COLO668 (cell line): ENCODE data around the gene KHDC3L.
A peak's percentile ranks its signal among the peaks of the same experiment; 100 is the strongest.
"Not testable (repeated sequence)": the region's sequence is repeated elsewhere in the genome, so short reads cannot be mapped to it uniquely, and the experiment has no call there.

Source experiments
- DNase-seq: peaks from one replicate; lab custom pipeline; 2025; ENCODE audit not compliant: unreplicated experiment; lab: John Stamatoyannopoulos, UW

Gene KHDC3L

DNA sequence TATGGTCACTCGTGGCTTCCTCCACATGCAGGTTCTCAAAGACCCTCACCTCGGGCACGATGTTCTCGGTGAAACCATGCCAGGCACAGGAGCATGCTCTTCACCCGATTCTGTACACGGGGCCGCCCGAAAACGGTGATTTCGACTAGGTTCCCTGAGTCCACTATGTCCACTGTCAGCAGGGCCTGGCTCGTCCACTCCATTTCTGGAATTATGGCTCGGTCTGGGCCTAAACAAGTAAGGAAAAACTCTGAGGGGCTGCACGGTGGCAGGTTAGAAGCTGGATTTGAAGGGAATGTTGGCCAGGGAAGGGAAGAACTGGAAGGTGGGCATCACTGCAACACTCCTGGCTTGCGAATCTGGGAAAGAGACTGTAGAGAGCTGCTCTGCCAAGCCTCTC lies 6.7 kb downstream of the KHDC3L start:
- no peak for DNase-seq

DNA sequence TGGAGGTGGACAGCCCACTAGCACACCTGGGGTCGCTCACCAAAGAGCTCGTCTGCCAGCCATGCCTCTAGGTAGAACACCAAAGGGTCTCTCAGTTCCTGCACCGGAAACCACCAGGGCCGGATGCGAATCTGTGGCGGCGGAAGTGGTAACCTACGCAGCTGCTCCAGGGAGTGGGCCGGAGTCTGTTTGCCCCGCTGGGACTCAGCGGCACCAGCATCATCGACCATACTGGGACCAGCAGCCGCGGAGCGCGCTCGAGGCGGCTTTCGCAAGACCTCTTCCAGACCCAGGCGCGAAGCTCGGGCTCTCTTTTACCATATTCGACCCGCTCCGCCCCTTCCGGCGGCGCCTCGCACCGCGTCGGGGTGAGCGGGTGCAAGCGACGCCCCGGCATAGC lies 7.1 kb downstream of the KHDC3L start, which contains the start of gene OOEP:
Gene OOEP, minus strand, starts transcription at position 335 of the 400 bp plus-strand sequence. Its CDS starts 105 bp downstream, at position 230.
- DNase-seq: no peak

DNA sequence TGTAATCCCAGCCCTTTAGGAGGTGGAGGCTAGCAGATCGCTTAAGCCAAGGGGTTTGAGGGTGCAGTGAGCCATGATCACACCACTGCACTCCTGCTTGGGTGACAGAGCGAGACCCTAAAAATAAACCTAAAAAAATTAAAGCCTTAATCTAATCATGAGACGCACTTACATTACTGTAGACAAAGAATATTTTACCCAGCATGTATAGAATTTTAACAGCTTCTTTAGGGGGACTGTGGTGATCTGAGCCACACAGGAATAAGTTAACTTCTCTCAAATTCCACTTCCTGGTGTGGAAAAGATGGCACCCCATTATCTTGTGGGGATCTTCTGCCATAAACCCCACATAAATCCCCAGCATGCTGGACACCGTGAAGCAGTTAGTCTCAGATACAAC lies 9.5 kb downstream of the KHDC3L start:
- DNase-seq: no peak

DNA sequence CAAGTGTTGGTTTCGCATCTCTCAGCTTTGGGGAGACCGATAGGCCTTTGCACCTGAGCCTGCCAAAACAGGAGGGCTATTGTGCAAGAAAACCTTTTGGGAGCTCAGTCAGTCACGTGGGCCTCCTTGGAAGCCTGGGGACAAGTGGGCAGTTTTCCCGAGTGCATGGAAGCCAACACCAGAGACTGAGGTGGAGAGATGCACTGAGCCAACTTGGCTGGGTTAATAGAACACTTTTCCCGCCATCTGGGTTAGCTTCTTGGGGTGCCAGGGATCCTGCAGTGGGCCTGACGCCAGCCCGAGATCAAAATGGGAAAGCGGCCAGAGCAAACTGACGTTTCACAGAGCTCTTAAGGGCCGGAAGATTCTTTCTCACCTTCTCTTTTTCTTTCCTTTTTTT lies 10.1 kb downstream of the KHDC3L start:
- no peak for DNase-seq

DNA sequence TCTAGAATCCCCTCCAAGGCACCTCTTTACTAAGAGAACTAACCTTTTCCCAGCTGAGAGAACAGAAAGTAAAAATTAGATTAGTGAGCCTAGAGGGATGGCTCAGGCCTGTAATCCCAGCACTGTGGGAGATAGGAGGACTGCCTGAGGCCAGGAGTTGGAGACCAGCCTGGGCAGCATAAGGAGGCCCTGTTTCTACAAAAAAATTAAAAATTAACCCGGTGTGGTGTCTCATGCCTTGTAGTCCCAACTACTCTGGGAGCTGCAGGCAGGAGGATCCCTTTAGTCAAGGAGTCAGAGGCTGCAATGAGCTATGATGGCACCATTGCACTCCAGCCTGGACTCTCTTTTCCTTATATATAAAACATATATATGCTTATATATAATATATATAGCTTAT lies 12.8 kb downstream of the KHDC3L start:
- DNase-seq: no peak

DNA sequence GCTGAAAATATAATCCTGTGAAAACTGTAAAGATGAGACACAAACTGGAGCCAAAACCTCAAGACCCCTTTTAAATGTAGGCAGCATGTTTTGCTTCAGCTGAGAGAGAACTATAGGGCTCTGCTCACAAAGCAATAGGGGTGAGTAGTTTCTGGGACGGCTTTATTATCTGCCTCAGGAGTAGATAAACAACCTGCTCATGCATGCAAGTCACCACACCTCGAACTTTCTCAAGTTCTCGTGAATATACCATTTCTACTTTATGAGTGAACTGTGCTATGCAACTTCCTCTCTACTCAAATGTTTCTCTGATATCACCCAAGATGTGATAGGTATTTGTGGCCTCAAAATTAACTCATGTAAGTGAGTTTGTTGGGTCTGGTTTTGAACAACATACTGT lies 14.8 kb downstream of the KHDC3L start:
- no peak for DNase-seq

DNA sequence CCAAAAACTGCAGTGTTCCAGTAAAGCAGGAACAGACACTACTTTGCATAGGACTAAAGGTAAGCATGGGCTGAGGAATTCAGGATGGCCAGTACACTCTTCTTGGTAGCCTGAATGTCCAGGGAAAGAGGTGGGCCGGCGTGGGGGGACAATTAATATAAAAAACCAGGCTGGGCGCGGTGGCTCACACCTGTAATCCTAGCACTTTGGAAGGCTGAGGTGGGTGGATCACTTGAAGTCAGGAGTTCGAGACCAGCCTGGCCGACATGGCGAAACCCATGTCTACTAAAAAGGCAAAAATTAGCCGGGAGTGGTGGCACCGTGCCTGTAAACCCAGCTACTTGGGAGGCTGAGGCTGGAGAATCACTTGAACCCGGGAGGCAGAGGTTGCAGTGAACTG lies 19.1 kb downstream of the KHDC3L start:
- not testable (repeated sequence) for DNase-seq

DNA sequence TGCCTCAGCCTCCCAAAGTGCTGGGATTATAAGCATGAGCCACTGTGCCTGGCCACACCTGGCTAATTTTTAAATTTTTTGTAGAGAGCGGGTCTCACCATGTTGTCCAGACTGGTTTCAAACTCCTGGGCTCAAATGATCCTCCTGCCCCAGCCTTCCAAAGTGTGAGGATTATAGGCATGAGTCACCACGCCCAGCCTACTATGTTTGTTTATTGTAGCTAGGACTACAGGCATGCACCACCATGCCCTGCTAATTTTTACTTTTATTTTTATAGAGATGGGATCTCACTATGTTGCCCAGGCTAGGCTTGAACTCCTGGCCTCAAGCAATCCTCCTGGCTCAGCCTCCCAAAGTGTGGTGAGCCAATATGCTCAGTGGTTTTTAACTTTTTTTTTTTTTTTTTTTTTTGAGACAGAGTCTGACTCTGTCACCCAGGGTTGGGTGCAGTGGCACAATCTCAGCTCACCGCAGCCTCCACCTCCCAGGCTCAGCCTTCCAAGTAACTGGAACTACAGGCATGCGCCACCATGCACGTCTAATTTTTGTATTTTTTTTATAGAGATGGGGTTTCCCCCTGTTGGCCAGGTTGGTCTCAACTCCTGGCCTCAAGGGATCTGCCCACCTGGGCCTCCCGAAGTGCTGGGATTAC lies 20.1 kb downstream of the KHDC3L start:
- no peak for DNase-seq

DNA sequence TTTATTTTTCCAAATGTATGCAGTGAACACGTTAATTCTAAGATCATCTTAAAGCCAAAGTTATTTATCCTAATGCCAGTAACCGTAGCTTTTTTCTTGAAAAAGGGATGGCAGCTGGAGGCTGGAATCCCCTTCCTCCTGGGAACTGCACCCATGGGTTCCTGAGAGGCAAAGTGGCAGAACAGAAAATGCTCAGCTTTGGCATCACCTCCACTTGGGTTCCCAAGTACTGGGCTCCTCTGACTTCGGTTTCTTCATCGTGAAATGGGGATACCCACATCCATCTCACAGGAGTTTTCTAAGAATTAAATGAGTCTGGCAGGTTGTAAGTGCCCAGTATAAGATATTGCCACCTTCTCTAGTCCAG lies 26.0 kb downstream of the KHDC3L start:
- DNase-seq: no peak

DNA sequence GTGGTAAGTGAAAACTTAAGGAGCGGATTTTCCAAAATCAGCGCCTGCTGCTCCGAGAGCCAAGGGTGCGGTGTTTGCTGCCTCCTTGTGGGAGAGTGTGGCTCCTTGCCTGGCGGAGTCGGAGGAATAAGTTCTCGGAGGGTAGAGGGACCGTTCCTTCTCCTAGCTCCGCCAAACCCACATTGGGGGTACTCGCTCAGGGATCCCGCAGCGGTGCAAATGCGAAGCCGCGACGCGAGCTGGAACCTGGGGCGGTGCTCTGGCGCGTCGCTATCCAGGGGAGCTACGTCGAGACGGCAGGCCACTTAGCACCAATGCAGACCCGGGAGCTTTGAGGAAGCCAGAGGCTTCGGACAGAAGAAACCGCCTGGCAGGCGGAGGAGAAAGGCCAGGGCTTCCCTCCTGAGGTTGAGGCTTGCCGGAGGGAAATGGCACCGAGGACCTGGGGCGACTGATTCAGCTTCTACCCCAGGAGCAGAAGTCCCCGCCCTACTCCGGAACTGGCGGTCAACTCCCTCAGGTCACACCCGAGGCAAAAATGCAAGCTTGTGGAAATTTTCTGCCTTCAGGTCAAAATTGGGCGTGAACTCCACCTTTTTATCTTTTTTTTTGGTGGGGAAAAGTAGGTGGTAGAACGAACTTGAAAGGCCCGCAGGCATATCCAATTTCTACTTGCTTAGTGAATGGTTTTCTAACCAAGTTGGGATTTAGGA lies 26.5 kb downstream of the KHDC3L start:
- DNase-seq: peak; percentile 28

DNA sequence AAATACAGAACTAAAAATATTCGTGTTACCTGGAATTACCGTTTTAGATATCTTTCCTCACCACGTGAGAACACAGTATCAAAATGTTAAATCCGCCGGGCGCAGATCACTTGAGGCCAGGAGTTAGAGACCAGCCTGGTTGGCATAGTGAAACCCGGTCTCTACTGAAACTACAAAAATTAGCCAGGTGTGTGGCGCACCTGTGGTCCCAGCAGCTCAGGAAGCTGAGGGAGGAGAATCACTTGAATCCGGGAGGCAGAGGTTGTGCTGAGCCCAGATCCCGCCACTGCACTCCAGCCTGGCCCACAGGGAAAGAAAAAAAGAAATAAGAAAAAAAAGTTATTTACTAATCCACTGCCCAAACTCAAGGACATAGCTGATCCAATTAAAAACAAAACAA lies 27.4 kb downstream of the KHDC3L start:
- DNase-seq: no peak

DNA sequence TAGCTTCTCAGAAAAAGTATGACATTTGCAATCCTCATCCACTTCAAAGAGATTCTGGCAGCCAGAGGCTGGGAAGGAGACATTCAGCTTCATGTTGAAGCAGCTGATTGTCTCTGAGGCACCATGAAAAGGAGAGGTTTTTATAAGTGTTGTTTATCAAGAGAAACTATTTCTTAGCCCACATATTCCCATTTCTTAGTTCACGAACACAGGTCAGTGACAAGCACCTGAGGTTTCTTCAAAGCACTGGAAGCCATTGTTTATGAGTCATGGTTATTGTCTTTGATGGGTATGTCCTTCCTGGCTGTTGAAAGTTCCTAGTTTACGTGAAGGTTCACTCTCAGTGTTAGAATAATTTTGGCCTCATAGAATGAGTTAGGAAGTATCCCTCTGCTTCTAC lies 29.2 kb downstream of the KHDC3L start:
- no peak for DNase-seq

DNA sequence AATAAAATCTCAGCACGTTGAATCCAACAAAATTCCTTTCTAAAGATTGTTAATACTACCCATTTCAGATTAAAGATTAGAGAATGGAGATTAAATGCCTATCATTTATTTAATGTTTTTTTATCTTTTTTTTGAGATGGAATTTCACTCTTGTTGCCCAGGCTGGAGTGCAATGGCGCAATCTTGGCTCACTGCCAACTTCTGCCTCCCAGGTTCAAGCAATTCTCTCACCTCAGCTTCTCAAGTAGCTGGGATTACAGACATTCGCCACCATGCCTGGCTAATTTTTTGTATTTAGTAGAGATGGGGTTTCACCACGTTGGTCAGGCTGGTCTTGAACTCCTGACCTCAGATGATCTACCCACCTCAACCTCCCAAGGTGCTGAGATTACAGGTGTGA lies 29.7 kb downstream of the KHDC3L start:
- DNase-seq: not testable (repeated sequence)

DNA sequence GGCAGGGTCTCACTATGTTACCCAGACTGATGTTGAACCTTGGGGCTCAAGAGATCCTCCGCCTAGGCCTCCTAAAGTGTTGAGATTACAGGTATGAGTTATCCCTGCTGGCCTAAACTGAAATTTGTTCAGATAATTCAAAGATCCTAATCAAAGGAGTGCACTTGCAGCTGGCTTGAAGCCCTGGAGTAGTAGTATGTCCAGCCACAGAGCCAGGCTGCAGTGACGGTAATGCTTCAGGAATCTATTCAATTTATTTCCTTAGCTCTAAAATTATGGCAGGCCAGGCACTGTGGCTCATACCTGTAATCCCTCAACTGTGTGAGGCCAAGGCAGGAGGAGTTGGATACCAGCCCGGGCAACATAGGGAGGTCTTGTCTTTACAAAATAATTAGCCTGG lies 30.8 kb downstream of the KHDC3L start:
- no peak for DNase-seq

DNA sequence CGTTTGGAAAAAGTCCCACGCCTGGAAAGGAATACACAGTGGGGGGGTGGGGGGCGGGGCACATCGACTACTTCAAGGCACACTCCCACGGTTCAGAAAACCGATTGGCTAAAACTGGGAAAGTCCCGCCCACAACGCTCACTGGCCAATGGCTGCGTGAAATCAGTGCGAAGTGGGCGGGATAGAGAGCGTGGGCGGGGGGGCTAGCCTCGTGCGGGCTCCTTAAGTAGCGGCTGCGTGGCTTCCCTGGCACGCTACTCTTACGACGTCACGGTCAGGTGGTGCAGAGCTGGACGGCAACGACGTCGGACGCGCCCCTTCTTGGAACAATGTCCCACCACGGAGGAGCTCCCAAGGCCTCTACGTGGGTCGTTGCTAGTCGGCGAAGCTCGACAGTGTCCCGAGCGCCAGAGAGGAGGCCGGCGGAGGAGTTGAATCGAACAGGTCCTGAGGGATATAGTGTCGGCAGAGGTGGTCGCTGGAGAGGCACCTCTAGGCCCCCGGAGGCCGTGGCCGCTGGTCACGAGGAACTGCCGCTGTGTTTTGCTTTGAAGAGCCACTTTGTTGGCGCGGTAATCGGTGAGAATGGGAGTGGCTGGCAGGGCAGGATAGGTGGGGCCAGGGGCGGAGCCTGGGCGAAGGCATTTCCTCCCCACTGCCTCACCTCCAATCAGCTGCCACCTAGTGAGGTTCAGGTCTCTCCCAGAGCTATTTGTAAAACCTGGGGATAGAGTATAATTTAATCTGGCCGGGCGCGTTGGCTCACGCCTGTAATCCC lies 32.3 kb downstream of the KHDC3L start, which contains the start of gene DDX43:
Gene DDX43, plus strand, starts transcription at position 252 of the 778 bp plus-strand sequence. Its CDS starts 78 bp downstream, at position 330.
- DNase-seq: no peak

DNA sequence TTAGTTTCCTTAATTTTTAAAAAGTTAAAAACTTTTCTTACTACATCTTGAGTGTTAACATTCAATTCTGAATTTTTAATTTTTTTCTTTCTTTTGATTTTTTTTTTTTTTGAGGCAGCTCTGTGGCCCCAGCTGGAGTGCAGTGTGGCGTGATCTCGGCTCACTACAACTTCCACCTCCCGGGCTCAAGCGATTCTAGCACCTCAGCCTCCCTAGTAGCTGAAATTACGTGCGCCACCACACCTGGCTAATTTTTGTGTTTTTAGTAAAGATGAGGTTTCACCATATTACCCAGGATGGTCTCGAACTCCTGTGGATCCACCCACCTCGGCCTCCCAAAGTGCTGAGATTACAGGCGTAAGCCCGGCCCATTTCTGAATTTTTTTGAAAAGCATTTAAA lies 33.4 kb downstream of the KHDC3L start:
- no peak for DNase-seq

DNA sequence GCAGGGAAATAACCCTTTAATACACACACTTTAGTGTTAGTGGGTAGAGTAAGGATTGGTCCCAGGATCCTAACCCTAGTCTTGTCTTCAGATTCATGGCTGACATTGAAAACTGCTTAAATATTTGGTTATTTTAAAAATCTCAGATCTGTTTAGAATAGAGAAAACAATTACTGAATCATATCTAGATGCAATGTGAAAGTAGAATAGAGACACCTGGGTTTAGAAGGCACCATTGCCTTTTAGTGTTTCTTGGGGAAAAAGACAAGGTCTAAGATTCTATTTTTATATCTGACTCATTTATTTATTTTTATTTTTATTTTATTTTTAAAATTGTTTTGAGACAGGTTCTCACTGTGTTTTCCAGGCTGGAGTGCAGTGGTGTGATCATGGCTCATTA lies 38.2 kb downstream of the KHDC3L start:
- DNase-seq: no peak

DNA sequence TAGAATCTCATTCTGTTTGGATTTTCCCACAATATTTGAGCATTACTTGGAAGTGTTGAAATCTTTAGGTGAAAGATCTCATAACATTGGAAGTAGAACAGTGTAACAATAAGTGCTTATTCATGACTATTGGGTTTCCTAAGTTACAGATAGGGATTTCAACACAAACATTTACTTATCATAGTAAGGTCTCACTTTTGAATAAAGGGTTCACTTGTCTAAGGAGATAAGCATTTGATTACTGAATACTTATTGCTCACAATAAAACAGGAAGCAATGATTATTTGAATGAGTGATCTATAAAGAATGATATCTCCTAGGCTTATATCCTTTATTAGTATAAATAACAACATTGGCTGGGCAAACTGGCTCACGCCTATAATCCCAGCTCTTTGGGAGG lies 46.9 kb downstream of the KHDC3L start:
- DNase-seq: no peak

DNA sequence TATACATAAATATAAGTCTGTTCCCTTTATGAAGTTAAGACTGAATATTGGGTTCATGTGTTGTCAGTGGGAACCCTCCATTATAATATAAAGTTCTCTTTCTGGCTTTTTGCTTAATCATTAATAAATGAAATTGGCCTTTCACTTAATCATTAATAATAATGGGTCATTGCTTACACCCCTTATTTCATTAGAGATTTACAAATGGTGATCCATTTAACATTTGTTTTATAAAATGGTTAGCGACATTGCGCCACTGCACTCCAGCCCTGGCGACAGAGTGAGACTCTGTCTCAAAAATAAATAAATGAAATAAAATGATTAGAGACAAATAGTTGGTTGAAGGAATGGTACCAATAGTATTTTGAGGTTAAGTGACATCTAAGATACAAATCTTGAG lies 50.6 kb downstream of the KHDC3L start:
- no peak for DNase-seq
